GM06990 (cell line): Measurements from ENCODE around the gene SEMA4G.
A peak's percentile ranks its signal among the peaks of the same experiment; 100 is the strongest.

Source experiments
- DNase-seq: peaks from one replicate; pipeline ENCODE4 v3.0.0-alpha.2; 2011; ENCODE audit not compliant: insufficient read length; ENCODE audit errors: extremely low read depth
- H3K27me3 ChIP-seq: replicated peaks from 2 replicates; pipeline ENCODE4 v1.6.0; 2011; ENCODE audit warnings: low read length; ENCODE audit not compliant: control insufficient read depth, insufficient read depth
- H3K36me3 ChIP-seq: 2 replicates; pipeline ENCODE4 v1.5.1; 2011; ENCODE audit warnings: low read length; ENCODE audit not compliant: control insufficient read depth, insufficient read depth
- H3K4me3 ChIP-seq: replicated peaks from 2 replicates; pipeline ENCODE4 v1.5.1; 2011; ENCODE audit warnings: low read depth, mild to moderate bottlenecking, control low read depth, low read length
- CTCF ChIP-seq: IDR thresholded peaks from 2 replicates; pipeline ENCODE4 v1.5.1; 2011; ENCODE audit warnings: low read length, control low read depth, mild to moderate bottlenecking, inconsistent platforms; ENCODE audit not compliant: insufficient read depth, poor library complexity, severe bottlenecking

Gene SEMA4G

GRCh38 chr10:101013365-101013825, 44.1 kb downstream of the SEMA4G start:
- no peak for DNase-seq
- TF ChIP-seq CTCF = no peak
- Histone ChIP-seq H3K27me3 (peaks cover 2% of the 10 kb centered on the region), H3K36me3 (no peaks in the 10 kb centered on the region), H3K4me3 (no peak overlapping the region)

GRCh38 chr10:101014230-101014884, 45.1 kb downstream of the SEMA4G start:
- H3K36me3 ChIP-seq = no peaks in the 10 kb centered on the region
- H3K4me3 ChIP-seq = no peak overlapping the region
- peaks cover 2% of the 10 kb centered on the region for H3K27me3 ChIP-seq
- peak; percentile 52 for DNase-seq
- peak; percentile 98 for TF ChIP-seq CTCF

- Histone ChIP-seq H3K27me3 (peaks cover 2% of the 10 kb centered on the region), H3K4me3 (no peak overlapping the region), H3K36me3 (no peaks in the 10 kb centered on the region)
- DNase-seq = no peak
- no peak for TF ChIP-seq CTCF
Observed at GRCh38 chr10:101014966-101015581, 45.8 kb downstream of the SEMA4G start.

- H3K36me3 ChIP-seq = no peaks in the 10 kb centered on the region
- H3K4me3 ChIP-seq = no peak overlapping the region
- no peak for TF ChIP-seq CTCF
- DNase-seq = no peak
- peaks cover 2% of the 10 kb centered on the region for H3K27me3 ChIP-seq
Observed at GRCh38 chr10:101015582-101015973, 46.3 kb downstream of the SEMA4G start.

- no peak for TF ChIP-seq CTCF
- peaks cover 2% of the 10 kb centered on the region for H3K27me3 ChIP-seq
- DNase-seq = no peak
- H3K36me3 ChIP-seq = no peaks in the 10 kb centered on the region
- no peak overlapping the region for H3K4me3 ChIP-seq
Observed at GRCh38 chr10:101016814-101017213, 47.5 kb downstream of the SEMA4G start.
